Lower leg skin (tissue), 4 donors: ENCODE measurements around the gene HMCN2. TPM values are rescaled to one million over a fixed set of nuclear protein-coding genes. Genes with fewer than 3 reads are reported as not detected.

Source experiments
- DNase-seq, 2 donors: peaks; one replicate each; pipeline ENCODE4 v3.0.0-alpha.2; 2019; ENCODE audit warnings: low spot score in 2 of 2
- H3K4me3 ChIP-seq: fragments of 200-600 bp; sonication (generic); 2 replicates; pipeline ENCODE4 v1.5.1; 2017; ENCODE audit warnings: mild to moderate bottlenecking, low read depth; ENCODE audit not compliant: poor library complexity, severe bottlenecking
- CTCF ChIP-seq, 3 donors: fragments of 450-650 bp; IDR thresholded peaks; one replicate each; pipeline ENCODE4 v1.5.1; 2016; ENCODE audit warnings: antibody characterized with exemption in 3 of 3, mild to moderate bottlenecking in 3 of 3, moderate library complexity in 2 of 3
- POLR2A ChIP-seq, 2 donors: fragments of 450-650 bp; IDR thresholded peaks; one replicate each; pipeline ENCODE4 v1.6.1; 2016 to 2017; ENCODE audit warnings: antibody characterized with exemption in 2 of 2, mild to moderate bottlenecking in 1 of 2, moderate library complexity in 1 of 2
- whole genome bisulfite sequencing, 2 donors: methylation state at CpG; one replicate each; pipeline ENCODE4 v1.1.5; 2018; 5-methylcytosine and 5-hydroxymethylcytosine counted together
- intact Hi-C: fragments of 100-400 bp; cut with DNase I; formaldehyde crosslinking; loops from one replicate; pipeline ENCODE4 v1.15.0; 2023; ENCODE audit warnings: low total_unique reads
- total RNA-seq, 4 donors: library from RNA; depleted of rRNA; stranded (reverse); fragments of >200 nt; gene quantifications; one replicate each; pipeline ENCODE4 v1.1.0, GENCODE V29; 2016

HMCN2 gene
- total RNA-seq, 4 donors from 2014 or later: 1.9 to 4.3 (median 3.0) TPM

GRCh38 chr9:130458027-130458803, 192.7 kb downstream of the HMCN2 start:
- TF ChIP-seq POLR2A (IDR thresholded peaks at IDR 0.05): no peak
- no peak for TF ChIP-seq CTCF (IDR thresholded peaks at IDR 0.05)
- intact Hi-C loops: no loop called here
- H3K4me3 ChIP-seq: no peak overlapping the region
- DNase-seq: no peak
- 93 to 94% methylated on average over 20 to 23 of the region's 23 CpGs for WGBS, 2 donors

GRCh38 chr9:130458804-130459067, 193.2 kb downstream of the HMCN2 start:
- intact Hi-C loops: no loop called here

GRCh38 chr9:130459151-130459550, 193.6 kb downstream of the HMCN2 start:
- intact Hi-C loops: no loop called here
- 80 to 87% methylated on average over 8 of the region's 8 CpGs for WGBS, 2 donors

More at GRCh38 chr9:130458804-130459067, 193.2 kb downstream of the HMCN2 start:
- no peak for DNase-seq
- TF ChIP-seq CTCF (IDR thresholded peaks at IDR 0.05): no peak
- TF ChIP-seq POLR2A (IDR thresholded peaks at IDR 0.05): no peak
- no peak overlapping the region for H3K4me3 ChIP-seq
- WGBS, 2 donors: 76 to 85% methylated on average over 5 of the region's 5 CpGs

GRCh38 chr9:130459941-130460669, 194.5 kb downstream of the HMCN2 start:
- no peak for TF ChIP-seq POLR2A (IDR thresholded peaks at IDR 0.05)
- no peak for TF ChIP-seq CTCF (IDR thresholded peaks at IDR 0.05)
- no peak overlapping the region for H3K4me3 ChIP-seq
- no peak for DNase-seq
- 63 to 81% methylated on average over 9 to 11 of the region's 11 CpGs for WGBS, 2 donors
- intact Hi-C loops: loop anchor here (2.0 kb wide), 1 partner anchor 223 kb away; no protein-coding TSS in a partner anchor

More at GRCh38 chr9:130459151-130459550, 193.6 kb downstream of the HMCN2 start:
- no peak for TF ChIP-seq POLR2A (IDR thresholded peaks at IDR 0.05)
- no peak for TF ChIP-seq CTCF (IDR thresholded peaks at IDR 0.05)
- no peak overlapping the region for H3K4me3 ChIP-seq
- DNase-seq: no peak

GRCh38 chr9:130461218-130461630, 195.7 kb downstream of the HMCN2 start:
- H3K4me3 ChIP-seq: no peak overlapping the region
- intact Hi-C loops: loop anchor here (2.0 kb wide), 1 partner anchor 222 kb away; no protein-coding TSS in a partner anchor
- peak in 1 of 2 donors; percentile 92 for DNase-seq
- TF ChIP-seq POLR2A (IDR thresholded peaks at IDR 0.05) (no peak), CTCF (IDR thresholded peaks at IDR 0.05) (peak in 1 of 3 donors; percentile 82)
- 22 to 50% methylated on average over 16 to 20 of the region's 22 CpGs for WGBS, 2 donors
